Caco-2 (cell line): Measurements from ENCODE around the gene MFRP. TPM values are rescaled to one million over a fixed set of nuclear protein-coding genes. Genes with fewer than 3 reads are reported as not detected.

ENCODE experiments used
- BruUV-seq: library from RNA; stranded (reverse); fragments of 400-500 nt; replicated peaks from 2 replicates; lab custom pipeline; 2021; lab: Mats Ljungman, UMichigan
- CTCF ChIA-PET: fragments of 300-600 bp; sonication (Branson Sonifier 250); formaldehyde crosslinking; loops from one replicate; lab custom pipeline; 2022; ENCODE audit warnings: antibody characterized with exemption; lab: Charles Lee
- POLR2A ChIA-PET: fragments of 300-600 bp; sonication (Branson Sonifier 250); formaldehyde crosslinking; loops from one replicate; lab custom pipeline; 2022; ENCODE audit warnings: antibody characterized with exemption; lab: Charles Lee
- DNase-seq, 2 experiments: peaks; one replicate each; pipeline versions ENCODE4 v3.0.0 to v3.0.0-alpha.2; 2020 to 2022
- H3K27me3 ChIP-seq: replicated peaks from 2 replicates; pipeline ENCODE4 v1.6.0; 2011; ENCODE audit warnings: low read length; ENCODE audit not compliant: control insufficient read depth, insufficient read depth
- H3K36me3 ChIP-seq: 2 replicates; pipeline ENCODE4 v1.5.1; 2011; ENCODE audit warnings: low read length; ENCODE audit not compliant: control insufficient read depth, insufficient read depth
- H3K4me1 ChIP-seq: fragments of 250-450 bp; sonication (Bioruptor Pico); 2 replicates; pipeline ENCODE4 v1.5.1; 2020; ENCODE audit warnings: mild to moderate bottlenecking
- H3K4me3 ChIP-seq: 2 replicates; pipeline ENCODE4 v1.5.1; 2011; ENCODE audit warnings: low read depth, mild to moderate bottlenecking, control low read depth, low read length
- H3K9me3 ChIP-seq: fragments of 250-450 bp; sonication (Bioruptor Pico); 2 replicates; pipeline ENCODE4 v1.5.1; 2020; ENCODE audit warnings: mild to moderate bottlenecking, moderate library complexity
- H3K27ac Mint-ChIP-seq: one replicate; pipeline ENCODE4 v1.8.0; 2022; ENCODE audit warnings: mixed read lengths; ENCODE audit not compliant: unreplicated experiment
- H3K27me3 Mint-ChIP-seq: one replicate; pipeline ENCODE4 v1.8.0; 2022; ENCODE audit warnings: mixed read lengths; ENCODE audit not compliant: insufficient read depth, unreplicated experiment
- H3K36me3 Mint-ChIP-seq: one replicate; pipeline ENCODE4 v1.8.0; 2022; ENCODE audit warnings: mild to moderate bottlenecking, mixed read lengths; ENCODE audit not compliant: insufficient read depth, unreplicated experiment
- H3K4me1 Mint-ChIP-seq: one replicate; pipeline ENCODE4 v1.8.0; 2022; ENCODE audit warnings: low read depth, mixed read lengths; ENCODE audit not compliant: unreplicated experiment
- H3K4me3 Mint-ChIP-seq: one replicate; pipeline ENCODE4 v1.8.0; 2022; ENCODE audit warnings: mild to moderate bottlenecking, moderate library complexity, mixed read lengths; ENCODE audit not compliant: unreplicated experiment
- H3K9me3 Mint-ChIP-seq: one replicate; pipeline ENCODE4 v1.8.0; 2022; ENCODE audit warnings: mixed read lengths; ENCODE audit not compliant: unreplicated experiment
- CTCF ChIP-seq, 2 experiments: fragments of 200-600 bp in 1 of 2; IDR thresholded peaks; 1 replicate in 1 of 2; 2 replicates in 1 of 2; pipeline versions ENCODE4 v1.5.1 to v1.8.0; 2011 to 2022; ENCODE audit warnings: antibody characterized with exemption in 1 of 2, control low read depth in 1 of 2, inconsistent platforms in 1 of 2, low read depth in 1 of 2, low read length in 1 of 2, mild to moderate bottlenecking in 1 of 2, moderate library complexity in 1 of 2; ENCODE audit not compliant: insufficient read depth in 1 of 2, severe bottlenecking in 1 of 2, unreplicated experiment in 1 of 2
- intact Hi-C: fragments of 100-400 bp; cut with micrococcal nuclease; formaldehyde crosslinking; loops from one replicate; pipeline ENCODE4 v1.10.0; 2022; ENCODE audit not compliant: unreplicated experiment
- total RNA-seq: library from RNA; stranded (reverse); gene quantifications from 2 replicates; pipeline ENCODE4 v1.2.3, GENCODE V29; 2022

Gene MFRP
- total RNA-seq, 1 experiment from 2014 or later: not detected

GRCh38 chr11:119298726-119299125 lies 47.8 kb downstream of the MFRP start:
- TF ChIP-seq CTCF (IDR thresholded peaks at IDR 0.05; ENCODE audit: insufficient read depth in 1 of 2, low read depth in 1 of 2, low read length in 1 of 2, severe bottlenecking in 1 of 2, unreplicated experiment in 1 of 2): no peak
- Mint-ChIP-seq H3K4me3 (no peak overlapping the region), H3K27ac (no peak overlapping the region), H3K9me3 (no peaks in the 10 kb centered on the region), H3K4me1 (no peaks in the 10 kb centered on the region), H3K27me3 (no peaks in the 10 kb centered on the region), H3K36me3 (peaks cover 58% of the 10 kb centered on the region)
- peaks cover 17% of the 10 kb centered on the region for H3K36me3 ChIP-seq
- H3K27me3 ChIP-seq: no peaks in the 10 kb centered on the region
- H3K9me3 ChIP-seq: no peaks in the 10 kb centered on the region
- H3K4me3 ChIP-seq: no peak overlapping the region
- no peak for DNase-seq
- ChIA-PET POLR2A (no interaction called here), CTCF (no interaction called here)
- no TSS peak for BruUV-seq
- H3K4me1 ChIP-seq: no peaks in the 10 kb centered on the region
- intact Hi-C loops: no loop called here

- no peaks in the 10 kb centered on the region for H3K9me3 ChIP-seq
- no TSS peak for BruUV-seq
- peaks cover 53% of the 10 kb centered on the region for H3K36me3 Mint-ChIP-seq
- ChIA-PET POLR2A (no interaction called here), CTCF (no interaction called here)
- H3K4me1 Mint-ChIP-seq: no peaks in the 10 kb centered on the region
- no peak overlapping the region for H3K4me3 Mint-ChIP-seq
- peaks cover 14% of the 10 kb centered on the region for H3K36me3 ChIP-seq
- no peak for DNase-seq
- no peak overlapping the region for H3K27ac Mint-ChIP-seq
- intact Hi-C loops: no loop called here
- H3K27me3 ChIP-seq: no peaks in the 10 kb centered on the region
- H3K4me1 ChIP-seq: no peaks in the 10 kb centered on the region
- no peak for TF ChIP-seq CTCF (IDR thresholded peaks at IDR 0.05; ENCODE audit: insufficient read depth in 1 of 2, low read depth in 1 of 2, low read length in 1 of 2, severe bottlenecking in 1 of 2, unreplicated experiment in 1 of 2)
- H3K4me3 ChIP-seq: no peak overlapping the region
- no peaks in the 10 kb centered on the region for H3K27me3 Mint-ChIP-seq
- no peaks in the 10 kb centered on the region for H3K9me3 Mint-ChIP-seq
These were observed 48.6 kb downstream of the MFRP start for GRCh38 chr11:119297938-119298337.

GRCh38 chr11:119295178-119295577 lies 51.3 kb downstream of the MFRP start:
- no peak for DNase-seq
- no peaks in the 10 kb centered on the region for H3K4me1 Mint-ChIP-seq
- no TSS peak for BruUV-seq
- Histone ChIP-seq H3K4me1 (no peaks in the 10 kb centered on the region), H3K9me3 (peaks cover 9% of the 10 kb centered on the region; the same call in 1 of the 2 replicates), H3K4me3 (no peak overlapping the region), H3K27me3 (no peaks in the 10 kb centered on the region), H3K36me3 (peaks cover 18% of the 10 kb centered on the region)
- no peaks in the 10 kb centered on the region for H3K27me3 Mint-ChIP-seq
- ChIA-PET CTCF (interaction anchor here (0.7 to 1.0 kb wide), 2 partner anchors 89 to 193 kb away, joined by 3 to 9 read pairs; partner anchors contain the start of gene CBL), POLR2A (interaction anchor here (0.5 kb wide), 1 partner anchor 25 kb away, joined by 4 read pairs; no protein-coding TSS in a partner anchor)
- no peak overlapping the region for H3K27ac Mint-ChIP-seq
- H3K9me3 Mint-ChIP-seq: no peaks in the 10 kb centered on the region
- intact Hi-C loops: no loop called here
- no peak overlapping the region for H3K4me3 Mint-ChIP-seq
- no peak for TF ChIP-seq CTCF (IDR thresholded peaks at IDR 0.05; ENCODE audit: insufficient read depth in 1 of 2, low read depth in 1 of 2, low read length in 1 of 2, severe bottlenecking in 1 of 2, unreplicated experiment in 1 of 2)
- peaks cover 65% of the 10 kb centered on the region for H3K36me3 Mint-ChIP-seq
